HG02798 (cell line): ENCODE measurements around the gene DHRS1.
"Not testable (repeated sequence)": the region's sequence is repeated elsewhere in the genome, so short reads cannot be mapped to it uniquely, and the experiment has no call there.

Experiments used
- ATAC-seq: cut with Tn5 transposase; IDR thresholded peaks from one replicate; pipeline ENCODE4 v1.9.1; 2021; ENCODE audit warnings: mild to moderate bottlenecking; ENCODE audit not compliant: unreplicated experiment, poor library complexity

The DHRS1 gene

GRCh38 chr14:24254630-24255392 is 44.8 kb downstream of the DHRS1 start:
- no peak for ATAC-seq

GRCh38 chr14:24253936-24254335 is 45.6 kb downstream of the DHRS1 start:
- no peak for ATAC-seq

GRCh38 chr14:24252289-24253124 is 47.1 kb downstream of the DHRS1 start:
- ATAC-seq, result no peak

DNA sequence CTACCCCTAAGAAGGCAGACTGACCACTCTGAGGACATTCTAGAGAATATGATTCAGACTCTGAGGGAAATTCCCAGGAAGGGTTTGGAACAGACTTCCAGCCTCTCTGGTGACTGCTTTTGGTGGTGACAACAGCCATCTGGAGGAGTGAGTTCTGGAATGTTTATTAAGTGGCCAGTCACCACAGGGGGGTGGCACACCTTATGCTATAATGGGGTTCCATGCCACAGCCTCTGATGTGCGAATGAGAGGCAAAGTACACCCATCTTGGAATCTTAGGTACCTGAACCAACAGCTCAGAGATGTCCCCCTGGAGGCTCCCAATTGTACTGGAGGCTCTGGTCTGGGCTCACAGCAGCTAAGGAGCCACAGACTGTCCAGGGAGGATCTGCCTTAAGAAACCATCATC is 47.7 kb downstream of the DHRS1 start:
- ATAC-seq, result no peak

DNA sequence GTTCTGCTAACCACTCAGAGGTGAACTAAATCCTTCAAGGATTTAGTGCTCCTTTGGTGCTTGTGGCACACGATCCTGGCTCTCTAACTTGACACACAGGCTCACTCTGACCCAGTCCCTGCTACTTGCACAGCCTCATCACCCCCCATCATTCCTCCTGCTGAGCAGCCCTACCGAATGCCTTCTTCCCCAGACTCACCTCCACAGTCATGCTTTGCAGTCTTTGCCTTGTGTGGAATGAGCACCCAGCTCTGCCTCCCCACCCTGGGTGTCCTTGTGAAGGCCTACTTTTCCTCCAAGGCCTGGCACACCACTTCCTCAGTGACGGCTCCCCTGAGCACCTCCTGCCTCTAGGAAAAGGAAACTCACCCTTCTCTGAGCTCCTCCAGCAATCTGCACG is 49.2 kb downstream of the DHRS1 start:
- no peak for ATAC-seq

DNA sequence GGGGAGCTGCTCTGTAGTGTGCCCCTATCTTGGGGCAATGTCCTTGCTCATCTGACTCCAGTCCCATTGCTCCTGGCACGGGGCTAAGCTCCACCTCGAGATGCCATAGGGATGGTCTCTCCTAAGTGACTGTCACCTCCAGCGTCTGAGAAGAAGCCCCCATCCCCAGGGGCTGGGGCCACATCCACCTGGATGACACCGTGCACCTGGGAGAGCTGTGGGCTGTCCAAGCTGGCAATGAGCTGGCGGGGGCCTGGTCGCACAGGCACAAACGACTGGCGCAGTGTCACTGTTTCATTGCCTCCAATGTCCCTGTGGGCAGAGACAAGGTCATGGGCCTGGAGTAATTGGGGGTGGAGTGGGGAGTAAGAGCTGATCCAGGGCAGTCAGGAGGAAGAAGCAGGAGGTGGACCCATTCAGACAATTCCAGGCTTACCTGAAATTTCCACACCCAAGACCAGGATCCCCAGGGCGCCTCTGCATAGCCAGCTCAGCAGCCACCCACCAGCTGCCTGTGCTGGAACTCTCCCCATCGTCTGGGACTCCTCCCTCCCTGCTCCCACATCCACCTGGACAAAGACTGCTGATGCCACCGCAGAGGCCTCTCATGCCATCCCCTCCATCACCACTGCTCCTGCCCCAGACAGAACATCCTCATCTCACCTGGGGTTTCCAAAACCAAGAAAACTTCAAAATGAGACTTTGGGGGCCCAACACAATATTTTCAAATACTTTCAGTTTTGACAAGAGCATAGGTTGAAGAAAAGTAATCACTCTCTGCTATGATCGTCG is 50.2 kb downstream of the DHRS1 start:
- ATAC-seq, result no peak

DNA sequence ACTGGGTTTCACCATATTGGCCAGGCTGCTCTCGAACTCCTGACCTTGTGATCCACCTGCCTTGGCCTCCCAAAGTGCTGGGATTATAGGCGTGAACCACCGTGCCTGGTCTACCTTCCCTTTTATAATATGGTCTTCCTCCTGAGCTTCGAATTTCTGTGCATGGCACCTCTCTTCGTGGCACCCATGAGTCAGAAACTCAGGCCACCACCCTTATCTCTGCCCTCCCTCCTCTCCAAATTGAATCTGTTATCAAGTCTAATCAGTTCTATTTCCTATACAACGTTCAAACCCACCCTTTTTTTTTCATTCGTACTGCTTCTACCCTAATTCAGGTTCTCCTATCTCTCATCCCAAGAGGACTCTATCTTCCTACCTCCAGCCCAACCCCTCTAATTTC is 52.2 kb downstream of the DHRS1 start:
- no peak for ATAC-seq

DNA sequence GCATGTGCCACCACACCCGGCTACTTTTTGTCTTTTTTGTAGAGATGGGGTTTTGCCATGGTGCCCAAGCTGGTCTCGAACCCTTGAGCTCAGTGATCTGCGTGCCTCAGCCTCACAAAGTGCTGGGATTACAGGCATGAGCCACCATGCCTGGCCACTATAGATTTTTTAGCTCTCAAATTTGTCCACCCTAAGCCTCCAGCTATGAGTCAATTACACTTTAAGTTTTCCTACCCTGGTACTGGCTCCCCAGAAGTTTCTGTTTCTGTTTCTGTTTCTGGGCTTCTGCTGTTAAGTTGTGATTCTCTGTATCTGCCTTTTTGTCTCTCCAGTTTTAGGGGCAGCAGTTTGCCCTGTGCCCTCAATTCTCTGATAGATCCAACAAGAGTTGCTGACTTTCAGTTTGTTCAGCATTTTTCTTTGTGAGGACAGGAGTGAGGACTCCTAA is 52.8 kb downstream of the DHRS1 start:
- ATAC-seq, result no peak

DNA sequence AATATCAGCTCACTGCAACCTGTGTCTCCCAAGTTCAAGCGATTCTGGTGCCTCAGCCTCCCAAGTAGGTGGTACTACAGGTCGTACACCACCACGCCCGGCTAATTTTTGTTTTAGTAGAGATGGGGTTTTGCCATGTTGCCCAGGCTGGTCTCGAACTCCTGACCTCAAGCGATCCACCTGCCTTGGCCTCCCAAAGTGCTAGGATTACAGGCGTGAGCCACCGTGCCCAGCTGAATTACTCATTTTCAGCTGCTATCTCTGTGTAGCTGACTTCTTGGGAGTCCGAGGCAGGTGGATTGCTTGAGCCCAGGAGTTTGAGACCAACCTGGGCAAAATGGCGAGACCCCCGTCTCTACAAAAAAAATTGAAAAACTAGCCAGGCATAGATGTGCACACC is 54.2 kb downstream of the DHRS1 start:
- not testable (repeated sequence) for ATAC-seq

GRCh38 chr14:24243336-24243836 is 56.2 kb downstream of the DHRS1 start:
- ATAC-seq, result no peak

DNA sequence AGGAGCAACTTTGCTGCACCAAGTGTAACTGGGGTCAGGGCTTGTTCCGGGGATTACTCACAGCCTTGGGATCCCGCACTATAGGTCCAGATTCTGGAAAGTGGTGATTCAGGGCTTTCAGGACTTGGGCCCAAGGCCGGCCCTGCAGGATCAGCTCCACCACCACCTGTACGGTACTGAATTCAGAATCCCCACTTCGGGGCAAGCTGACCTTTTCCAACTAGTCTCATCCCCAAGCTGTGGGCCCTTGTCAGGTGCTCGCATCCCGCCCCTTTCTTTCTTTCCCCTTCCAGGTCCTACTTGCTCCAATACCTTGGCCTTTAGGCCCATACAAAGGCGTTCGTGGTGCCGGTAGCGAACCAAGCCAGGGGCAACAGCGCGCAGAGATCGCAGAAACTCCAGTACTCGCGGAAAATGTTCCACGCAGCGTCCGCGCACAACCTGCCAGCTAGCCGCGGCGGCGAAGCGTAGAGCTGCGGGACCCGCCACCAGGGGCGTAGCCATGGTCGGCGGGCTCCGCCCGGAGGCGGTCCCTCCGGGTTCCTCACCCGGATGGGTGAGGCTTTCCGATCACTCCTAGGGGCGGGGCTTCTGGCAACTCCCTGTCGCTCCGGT is 57.6 kb downstream of the DHRS1 start:
- peak; percentile 85 for ATAC-seq
